Fibroblast of skin of abdomen (primary cell): ENCODE data around the gene TRIM27.
"Not testable (repeated sequence)": the region's sequence is repeated elsewhere in the genome, so short reads cannot be mapped to it uniquely, and the experiment has no call there.

Experiments used
- DNase-seq: peaks from one replicate; pipeline ENCODE4 v3.0.0-alpha.2; 2013

TRIM27 gene

DNA sequence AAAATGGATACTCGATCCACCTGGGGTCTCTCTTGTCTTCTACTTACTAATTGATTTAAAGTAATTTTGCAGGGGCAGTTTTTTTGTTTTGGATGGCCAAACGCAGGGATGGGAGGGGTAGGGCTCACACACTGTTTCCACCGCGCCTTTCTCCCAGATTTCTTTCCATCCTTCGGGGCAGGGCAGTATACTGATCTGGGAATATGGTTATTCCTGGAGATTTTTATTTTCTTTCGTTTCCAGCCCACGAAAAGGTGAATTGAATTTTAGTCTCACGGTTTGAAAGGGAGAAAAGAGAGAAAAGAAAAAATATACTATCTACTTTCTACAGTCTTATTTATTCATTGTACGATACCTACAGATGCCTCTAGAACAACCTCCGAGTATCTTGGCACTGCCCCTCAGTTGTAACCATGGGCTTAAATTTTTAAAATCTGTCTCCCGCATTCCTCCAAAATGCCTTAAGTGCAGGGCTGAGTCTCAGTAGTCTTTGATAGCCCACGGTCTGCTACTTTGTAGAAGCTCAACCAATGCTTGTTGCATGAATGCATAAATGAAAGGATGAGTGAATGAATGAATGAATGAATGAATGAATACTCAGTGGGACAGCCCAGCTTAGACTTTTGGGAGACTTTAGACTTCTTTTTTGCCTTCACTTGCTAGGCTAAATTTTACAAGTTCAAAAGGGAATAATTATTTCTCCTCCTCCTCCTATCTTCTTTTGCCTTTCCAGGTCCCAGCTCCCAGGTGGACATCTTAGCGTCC lies 18.1 kb upstream of the TRIM27 start:
- no peak for DNase-seq

DNA sequence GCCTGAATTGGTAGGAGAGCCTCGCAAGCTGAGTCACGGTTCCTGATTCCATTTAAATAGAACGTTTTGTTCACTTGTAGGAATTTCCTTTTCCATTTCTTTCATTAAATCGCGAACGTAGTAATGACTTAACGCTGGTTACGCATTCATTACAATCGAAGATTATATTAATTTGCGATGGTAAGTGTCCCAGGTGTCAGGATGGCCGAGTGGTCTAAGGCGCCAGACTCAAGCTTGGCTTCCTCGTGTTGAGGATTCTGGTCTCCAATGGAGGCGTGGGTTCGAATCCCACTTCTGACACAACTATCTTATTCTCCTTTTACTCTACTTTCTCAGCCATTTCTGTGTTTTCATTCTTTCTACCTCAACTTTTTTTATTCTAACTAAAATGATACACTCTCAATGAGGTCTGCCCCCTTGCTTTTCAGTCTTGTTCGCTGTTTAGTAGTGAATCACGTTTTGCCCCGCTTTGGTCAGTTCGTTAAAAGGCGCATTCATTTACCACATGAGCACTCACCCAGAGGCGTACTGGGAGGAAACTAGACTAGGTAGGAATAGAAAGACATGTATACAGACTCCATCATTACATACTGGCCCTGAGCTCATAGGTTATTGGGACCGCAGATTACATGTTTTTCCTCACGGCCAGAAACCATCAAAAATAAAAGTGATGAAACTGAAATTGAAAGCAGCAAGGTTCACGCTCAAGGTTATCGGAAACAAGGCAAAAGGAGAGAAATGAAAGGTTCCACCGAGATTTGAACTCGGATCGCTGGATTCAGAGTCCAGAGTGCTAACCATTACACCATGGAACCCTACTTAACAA lies 17.3 kb upstream of the TRIM27 start:
- peak; percentile 85 for DNase-seq

DNA sequence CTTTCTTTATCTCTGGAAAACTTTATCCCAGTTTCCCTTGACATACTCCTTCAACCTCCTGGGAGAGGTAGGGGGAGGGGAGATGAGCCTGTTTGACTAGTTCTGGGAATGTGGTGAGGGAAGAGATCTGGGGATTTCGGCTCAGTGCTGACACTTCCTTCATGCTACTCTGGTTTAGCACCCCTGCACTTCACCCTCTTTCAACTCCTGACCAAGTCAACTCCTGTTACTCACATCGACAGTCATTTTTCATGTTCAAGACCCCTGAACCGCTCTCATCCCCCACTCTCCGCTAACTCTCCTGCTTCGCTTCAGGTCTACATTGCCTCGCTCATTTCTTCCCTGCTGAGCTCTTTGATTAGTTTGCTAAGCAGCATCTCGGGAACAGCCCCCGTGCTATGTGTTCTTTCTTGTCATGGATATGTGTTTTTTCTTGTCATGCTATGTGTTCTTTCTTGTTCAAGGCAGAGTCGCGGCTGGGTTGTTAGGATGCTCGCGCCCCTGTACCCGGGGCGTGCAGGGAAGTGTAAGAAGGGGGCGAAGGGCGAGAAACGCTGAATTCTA lies 16.6 kb upstream of the TRIM27 start:
- DNase-seq, result peak; percentile 47

DNA sequence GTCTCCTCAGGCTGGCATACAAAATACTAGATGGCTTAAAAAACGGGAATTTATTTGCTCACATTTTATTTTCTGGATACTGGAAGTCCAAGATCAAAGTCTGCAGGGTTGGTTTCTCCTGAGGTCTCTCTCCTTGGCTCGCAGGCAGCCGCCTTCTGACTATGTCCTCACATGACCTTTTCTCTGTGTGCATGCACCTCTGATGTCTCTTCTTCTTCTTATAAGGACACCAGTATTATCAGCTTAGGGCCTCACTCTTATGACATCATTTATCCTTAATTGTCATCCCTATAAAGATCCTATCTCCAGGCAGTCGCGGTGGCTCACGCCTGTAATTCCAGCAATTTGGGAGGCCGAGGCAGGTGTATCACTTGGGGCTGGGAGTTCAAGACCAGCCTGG lies 9.3 kb upstream of the TRIM27 start:
- no peak for DNase-seq

DNA sequence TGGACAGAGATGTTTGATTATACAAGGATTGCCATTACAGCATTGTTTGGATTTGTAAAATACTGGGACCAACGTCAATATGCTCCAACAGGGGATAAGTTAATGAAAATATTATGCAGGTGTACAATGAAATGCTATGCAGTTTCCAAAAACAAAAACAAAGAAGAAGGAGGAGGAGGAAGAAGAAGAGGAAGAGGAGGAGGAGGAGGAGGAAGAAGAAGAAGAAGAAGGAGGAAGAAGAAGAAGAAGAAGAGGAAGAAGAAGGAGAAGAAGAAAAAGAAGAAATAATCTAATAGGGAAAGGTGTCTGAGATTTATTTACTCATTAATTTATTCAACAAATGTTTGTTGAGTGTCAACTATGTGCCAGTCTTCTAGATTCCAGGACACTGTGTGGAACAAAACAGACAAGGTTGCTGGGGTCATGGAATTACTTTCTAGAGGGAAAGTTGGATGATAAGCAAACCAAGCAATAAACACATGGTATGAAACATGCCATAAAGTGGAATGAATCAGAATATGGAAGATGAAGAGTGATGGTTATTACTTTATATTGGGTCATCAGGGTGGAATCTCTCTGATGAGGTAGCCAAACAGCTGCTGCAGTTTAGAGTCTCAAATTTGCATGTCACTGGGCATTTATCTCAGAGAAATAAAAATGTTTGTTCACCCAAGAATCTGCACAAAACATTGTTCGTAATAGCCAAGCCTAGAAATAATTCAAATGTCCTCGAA lies 6.3 kb upstream of the TRIM27 start:
- DNase-seq, result no peak

DNA sequence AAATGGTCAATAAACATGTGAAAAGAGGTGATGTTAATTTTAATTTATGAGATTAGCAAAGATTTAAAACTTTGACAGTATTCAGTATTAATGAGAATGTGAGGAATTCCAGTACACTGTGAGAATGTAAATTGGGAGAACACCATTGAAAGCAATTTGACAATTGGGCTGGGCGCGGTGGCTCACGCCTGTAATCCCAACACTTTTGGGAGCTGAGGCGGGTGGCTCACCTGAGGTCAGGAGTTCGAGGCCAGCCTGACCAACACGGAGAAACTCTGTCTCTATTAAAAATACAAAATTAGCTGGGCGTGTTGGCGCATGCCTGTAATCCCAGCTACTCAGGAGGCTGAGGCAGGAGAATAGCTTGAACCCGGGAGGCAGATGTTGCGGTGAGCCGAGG lies 5.6 kb upstream of the TRIM27 start:
- DNase-seq, result not testable (repeated sequence)

DNA sequence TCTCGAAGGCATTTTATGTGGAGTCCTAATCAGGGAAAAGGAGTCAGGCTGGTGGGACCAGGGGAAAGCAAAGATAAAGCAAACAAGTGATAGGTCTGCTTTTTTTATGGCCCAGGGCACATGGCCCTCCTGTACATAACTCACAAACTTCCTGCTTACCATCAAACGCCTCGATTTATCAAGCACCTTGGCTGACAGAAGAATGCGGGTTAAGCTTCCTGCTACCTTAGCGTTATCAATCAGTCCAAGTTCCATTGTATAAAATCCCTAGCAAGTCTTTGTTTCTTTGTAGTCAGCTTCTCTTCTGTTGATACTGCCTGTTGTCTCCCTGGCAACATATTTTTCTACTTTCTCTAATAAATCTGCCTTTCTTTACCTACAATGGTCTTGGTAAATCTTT lies 4.1 kb upstream of the TRIM27 start:
- no peak for DNase-seq

DNA sequence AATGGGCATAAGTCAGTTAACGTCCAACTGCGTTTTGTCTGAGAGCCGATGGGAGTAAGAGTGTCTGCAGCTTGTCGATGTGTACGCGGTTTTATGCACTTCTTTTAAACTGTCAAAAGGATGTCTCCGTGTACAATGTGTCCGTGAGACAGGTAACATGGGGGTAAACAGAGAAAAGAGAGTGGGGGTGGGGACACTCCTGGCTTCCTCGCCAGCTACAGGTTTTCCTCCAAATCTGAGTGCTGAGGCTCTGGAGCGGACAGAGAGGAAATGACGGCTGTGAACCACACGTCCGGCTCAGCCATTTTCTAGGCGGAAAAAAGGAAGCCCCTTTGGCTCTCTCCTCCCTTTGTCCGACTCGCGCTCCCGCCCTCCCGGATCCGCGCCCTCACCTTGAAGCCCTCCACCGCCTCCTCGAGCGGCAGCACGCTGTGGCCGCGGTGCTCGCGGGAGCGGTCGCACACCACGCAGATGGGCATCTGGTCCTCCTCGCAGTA lies 916 bp downstream of the TRIM27 start:
- DNase-seq, result peak; percentile 25

DNA sequence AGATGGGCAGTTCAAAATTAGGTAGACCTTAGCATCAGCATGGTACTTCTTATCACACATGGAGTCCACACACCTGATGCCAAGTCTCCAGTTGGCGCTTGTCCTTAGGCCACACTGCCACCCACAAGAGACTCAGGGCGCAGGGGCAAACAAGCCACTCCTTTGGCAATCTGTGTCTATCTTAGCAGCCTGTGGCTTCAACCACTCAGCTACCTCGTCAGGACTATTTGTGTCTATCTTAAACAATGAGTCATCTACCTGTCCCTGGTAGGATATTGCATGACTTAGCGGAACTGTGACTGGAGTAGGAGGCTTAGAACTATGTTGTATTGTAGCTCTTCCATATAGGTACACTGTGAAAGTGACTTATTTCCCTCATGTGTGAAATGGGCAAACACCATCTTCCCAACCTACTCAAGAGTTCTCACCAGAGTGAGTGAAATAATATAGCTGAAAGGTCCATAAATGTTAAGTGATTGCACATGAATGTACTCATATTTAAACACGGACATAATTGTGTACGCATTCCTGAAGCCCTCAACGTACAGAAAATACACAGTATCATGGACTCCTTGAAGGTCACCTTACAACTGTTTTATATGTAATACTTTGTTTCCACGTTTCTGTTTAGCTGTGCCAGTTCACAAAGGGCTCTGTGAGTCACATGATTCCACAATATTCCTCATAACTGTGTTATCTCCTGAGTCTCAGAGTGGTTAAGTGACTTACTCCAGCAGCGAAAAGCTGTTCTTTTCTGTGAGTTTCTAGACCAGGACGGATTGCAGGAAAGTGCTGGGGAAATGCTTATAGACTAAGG lies 1.6 kb downstream of the TRIM27 start:
- no peak for DNase-seq

DNA sequence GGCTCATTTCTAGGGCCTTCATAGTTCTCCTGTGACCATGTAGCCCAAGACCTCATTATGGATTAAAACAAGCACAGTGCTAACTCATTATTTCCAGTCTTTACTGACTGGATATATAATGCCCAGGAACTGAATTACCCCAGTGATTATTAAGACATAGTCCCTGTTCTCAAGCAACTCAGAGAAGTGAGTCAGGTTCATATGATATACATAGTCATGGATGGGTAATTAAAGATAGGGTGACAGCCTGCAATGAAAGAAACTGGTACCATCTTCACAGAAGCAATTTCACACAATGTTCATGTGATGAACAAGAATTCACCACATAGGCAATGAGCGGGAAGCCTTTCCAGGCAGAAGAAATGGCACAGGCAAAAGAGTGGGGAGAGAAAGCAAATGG lies 3.5 kb downstream of the TRIM27 start:
- no peak for DNase-seq

DNA sequence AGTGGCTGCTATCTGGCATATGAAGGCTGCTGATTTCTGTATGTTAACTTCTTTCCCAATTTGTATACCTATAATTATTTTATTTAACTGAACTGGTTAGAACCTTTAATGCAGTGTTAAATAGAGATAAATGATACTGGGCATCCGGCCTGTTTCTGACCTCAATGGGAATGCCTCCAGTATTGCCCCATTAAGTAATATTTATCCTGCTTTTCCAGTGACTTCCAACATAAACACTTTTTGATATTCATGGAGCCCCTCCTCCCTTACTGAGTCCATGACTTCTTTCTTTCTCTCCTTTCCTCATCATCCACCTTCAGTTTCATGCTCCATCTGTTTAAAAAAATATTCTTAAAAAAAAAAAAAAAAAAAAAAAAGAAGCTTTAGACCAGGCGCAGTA lies 8.8 kb downstream of the TRIM27 start:
- no peak for DNase-seq

DNA sequence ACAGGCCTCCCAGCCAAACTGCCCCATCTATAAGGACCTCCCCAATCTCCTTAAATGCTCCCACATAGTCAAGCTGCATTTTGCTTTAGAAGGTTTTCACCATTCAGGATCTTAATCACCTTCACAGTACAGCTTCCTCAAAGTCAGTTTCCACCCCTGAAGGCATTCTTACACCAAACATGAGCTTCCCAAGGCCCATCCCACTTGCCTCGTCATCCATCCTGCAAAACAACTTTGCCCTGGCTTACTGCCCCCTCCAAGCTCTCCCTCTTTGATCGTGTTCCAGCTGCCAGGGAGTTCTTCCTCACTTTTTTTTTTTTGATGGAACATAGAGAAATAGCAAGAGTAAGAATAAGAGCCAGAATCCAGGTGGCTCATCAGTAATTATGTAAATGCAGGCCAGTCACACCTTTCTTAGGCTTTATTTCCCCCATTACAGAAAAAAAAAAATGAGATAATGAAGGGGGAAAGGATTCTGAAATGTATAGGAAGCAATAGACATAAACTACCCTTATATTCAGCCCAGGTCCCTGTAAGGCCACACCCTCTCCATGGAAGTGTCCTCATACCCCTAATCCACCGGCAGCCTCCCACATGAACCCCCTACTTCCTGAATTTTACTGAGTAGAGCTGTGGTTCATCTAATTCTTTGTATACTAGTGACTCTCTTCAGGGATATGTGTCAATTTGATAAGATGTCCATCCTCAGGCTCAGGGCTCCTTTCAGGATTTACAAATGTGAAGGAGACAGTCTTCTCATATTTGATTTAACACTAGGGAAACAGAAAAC lies 12.7 kb downstream of the TRIM27 start:
- no peak for DNase-seq

DNA sequence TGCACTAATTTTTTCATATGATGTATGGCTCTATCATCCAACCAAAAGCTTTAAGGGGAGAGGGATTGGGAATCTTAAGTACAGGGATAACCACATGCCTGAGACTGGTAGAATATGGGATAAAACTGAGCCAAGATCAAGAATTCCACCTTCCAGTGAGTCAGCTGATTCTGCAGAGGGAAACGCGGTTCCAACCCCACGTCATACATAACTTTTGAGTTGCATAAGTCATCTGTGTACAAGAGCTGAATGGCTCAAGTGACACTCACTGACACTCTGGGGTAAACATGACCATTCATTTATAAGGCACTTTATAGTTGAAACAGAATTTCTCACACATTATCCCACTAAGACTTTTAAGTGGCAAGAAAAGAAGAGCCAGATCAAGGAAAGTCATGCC lies 16.4 kb downstream of the TRIM27 start:
- DNase-seq, result peak; percentile 67

DNA sequence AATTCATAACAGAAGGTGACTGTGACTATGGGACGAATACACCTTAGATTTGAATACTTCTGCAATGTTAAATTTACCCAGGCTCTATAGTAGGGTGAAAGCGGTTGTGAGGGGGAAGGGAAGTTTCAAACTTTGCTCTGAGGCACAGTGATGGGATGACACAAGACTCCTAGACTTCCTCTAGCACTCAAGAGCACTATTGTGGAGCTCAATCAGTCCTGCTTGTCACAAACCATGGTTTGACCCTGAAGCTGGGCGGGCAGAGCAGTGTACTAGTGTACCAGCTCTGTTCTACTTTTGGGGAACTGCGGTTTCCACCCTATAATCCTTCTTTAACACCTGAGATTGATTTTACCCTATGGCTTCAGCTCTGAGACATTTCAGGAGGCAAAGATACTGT lies 17.1 kb downstream of the TRIM27 start:
- no peak for DNase-seq

DNA sequence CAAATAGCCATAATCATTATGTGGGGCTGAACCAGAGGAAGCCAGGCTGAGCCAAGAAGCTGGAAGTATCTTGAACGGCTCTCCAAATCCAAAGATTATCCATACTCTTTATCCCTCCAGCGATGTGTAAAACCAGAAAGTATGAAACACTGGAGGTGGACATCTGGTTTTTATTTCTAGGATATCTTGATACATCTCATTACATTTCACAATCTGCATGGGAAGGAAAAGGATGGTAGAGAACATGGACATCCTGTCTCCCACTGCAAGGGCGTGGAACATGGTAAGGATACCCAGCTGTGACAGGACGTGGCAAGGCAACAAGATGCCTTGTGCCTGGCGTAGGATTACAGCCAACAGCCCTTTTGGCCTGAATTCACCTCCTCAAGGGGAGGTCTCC lies 20.1 kb downstream of the TRIM27 start:
- DNase-seq, result no peak

DNA sequence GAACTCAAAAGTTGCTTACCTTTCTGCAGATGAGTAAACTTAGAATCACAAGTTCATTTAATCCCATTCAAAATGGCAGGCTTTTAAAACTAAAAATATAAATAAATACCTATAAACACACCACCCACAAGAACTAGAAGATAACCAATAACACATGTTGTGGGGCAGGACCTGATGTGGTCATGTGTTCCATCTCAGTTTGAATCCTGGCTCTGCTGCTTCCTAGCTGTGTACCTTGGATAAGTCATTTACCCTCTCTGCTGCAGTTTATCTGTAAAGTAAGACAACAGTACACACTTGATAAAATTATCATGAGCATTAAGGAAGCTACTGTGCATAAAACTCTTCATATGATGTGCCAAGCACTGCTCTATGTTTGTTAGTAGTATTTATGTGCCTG lies 22.0 kb downstream of the TRIM27 start:
- no peak for DNase-seq

DNA sequence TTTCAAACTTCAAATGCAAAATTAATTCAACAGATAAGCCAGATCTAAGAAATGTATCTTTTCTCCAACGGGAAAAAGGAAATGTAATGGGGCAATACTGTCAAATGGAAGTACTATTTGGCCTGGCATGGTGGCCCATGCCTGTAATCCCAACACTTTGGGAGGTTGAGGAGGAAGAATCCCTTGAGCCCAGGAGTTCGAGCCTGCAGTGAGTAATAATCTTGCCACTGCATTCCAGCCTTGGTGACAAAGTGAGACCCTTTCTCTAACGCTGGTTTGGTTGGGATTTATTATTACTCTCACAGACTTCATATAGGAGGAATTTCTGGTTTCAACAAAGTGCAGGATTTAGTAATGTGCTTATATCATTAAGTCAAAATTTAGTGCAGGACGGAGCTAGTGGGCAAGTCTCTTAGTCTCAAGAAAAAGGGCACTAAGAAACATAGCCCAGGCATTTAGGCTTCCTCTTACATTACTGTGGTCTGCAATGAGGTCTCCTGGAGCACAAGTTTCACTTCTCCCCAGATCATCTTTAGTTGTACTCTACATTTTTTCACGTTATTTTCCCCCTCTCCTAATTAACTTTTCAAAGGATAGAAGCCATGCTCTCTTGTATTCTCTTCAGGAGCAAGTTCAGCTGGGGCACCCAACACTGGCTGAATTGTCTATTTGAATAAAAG lies 23.1 kb downstream of the TRIM27 start:
- no peak for DNase-seq

DNA sequence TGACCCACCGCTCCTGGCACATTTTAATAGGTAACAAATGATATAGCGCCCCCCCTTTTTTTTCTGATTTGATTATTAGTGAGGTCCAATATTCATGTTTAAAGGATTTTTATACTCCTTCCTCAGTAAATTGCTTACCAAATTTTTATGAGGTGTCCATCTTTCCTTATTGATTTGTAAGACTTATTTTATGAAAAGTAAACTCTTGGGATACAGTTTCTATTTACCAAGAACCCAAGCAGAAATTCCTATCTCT lies 25.1 kb downstream of the TRIM27 start:
- no peak for DNase-seq

DNA sequence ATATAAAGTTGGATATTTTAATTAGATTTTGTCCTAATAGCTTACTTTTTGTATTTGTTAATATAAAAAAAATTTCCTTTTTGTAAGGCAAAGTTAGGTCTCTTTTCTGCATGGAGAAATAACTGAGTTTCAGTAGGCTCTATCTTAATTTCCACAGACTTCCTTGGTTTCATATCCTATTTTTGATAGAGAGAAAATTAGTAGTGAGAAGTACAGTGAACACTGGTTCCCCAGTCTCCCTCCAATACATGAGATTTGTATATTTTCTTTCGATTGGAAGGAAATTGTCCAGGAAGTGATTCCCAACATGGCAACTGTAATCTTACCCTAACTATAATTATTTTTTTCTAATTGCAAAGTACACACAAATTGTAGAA lies 26.4 kb downstream of the TRIM27 start:
- no peak for DNase-seq

DNA sequence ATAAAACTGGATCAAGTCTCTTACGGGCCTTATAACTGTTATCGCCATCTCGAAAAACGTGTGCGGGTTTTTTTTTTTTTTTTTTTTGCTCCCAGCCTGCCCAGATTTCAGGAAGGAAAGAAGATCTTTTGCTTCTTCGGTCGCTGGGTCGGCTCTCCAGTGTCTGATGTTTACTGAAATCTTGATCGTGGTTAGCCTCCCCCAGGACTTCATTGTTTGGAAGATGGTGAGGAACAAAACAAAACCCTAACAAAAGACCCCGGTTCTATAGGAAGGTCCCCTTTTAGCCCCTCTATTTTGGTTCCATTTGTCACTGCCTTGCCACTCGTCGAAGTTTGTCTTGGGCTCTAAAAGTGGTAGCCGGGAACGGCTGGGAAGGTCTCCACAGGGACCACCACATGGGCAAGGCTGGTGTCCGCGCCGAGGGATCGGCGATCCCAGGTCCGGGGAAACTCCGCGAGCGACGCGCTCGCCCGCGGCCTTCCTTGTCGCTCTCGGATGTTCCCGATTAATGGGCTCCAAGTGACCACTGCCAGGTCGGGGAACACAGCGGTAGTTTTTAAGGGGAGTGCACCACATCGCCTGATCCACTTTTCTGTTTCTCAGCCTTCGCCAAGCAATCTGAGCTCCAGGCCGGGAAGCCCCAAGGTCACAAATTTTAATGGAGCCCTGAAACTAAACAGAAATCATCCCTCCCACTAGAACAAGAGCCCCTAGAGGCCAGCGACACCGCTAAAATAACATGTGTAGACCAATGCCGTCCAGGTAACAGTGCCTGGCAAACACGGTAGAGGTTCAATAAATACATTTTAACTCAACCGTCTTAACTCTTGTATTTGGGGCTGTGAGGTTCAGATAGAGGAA lies 27.0 kb downstream of the TRIM27 start:
- peak; percentile 45 for DNase-seq
